H1 (cell line): ENCODE data around the gene MBD3L4. TPM values are rescaled to one million over a fixed set of nuclear protein-coding genes. Genes with fewer than 3 reads are reported as not detected.
"Not testable (repeated sequence)": the region's sequence is repeated elsewhere in the genome, so short reads cannot be mapped to it uniquely, and the experiment has no call there.

Experiments used
- CTCF ChIA-PET: fragments of 300-600 bp; sonication (Branson Sonifier 250); formaldehyde crosslinking; loops from one replicate; lab custom pipeline; 2021; ENCODE audit not compliant: partially characterized antibody; lab: Charles Lee
- POLR2A ChIA-PET: fragments of 300-600 bp; sonication (Branson Sonifier 250); formaldehyde crosslinking; loops from one replicate; lab custom pipeline; 2021; ENCODE audit warnings: inconsistent platforms; ENCODE audit not compliant: partially characterized antibody; lab: Charles Lee
- DNase-seq, 2 experiments: peaks; one replicate each; pipeline versions ENCODE4 v3.0.0 to v3.0.0-alpha.2; 2010 to 2022; ENCODE audit warnings: low spot score in 2 of 2, low read depth in 1 of 2, mixed read lengths in 1 of 2
- FAIRE-seq: peaks from 2 replicates; lab custom pipeline; 2011; peaks lifted over from hg19 to GRCh38; lab: Jason Lieb, UNC
- H2AFZ ChIP-seq: 2 replicates; pipeline ENCODE4 v1.8.1; 2012; ENCODE audit warnings: low read length, inconsistent platforms
- H2AK5ac ChIP-seq: 2 replicates; pipeline ENCODE4 v1.6.1; 2013; ENCODE audit warnings: low read depth, low read length
- H2BK120ac ChIP-seq: replicated peaks from 2 replicates; pipeline ENCODE3; 2013; ENCODE audit warnings: low read depth, low read length, inconsistent platforms
- H2BK12ac ChIP-seq: 2 replicates; pipeline ENCODE4 v1.6.1; 2013; ENCODE audit warnings: low read depth, low read length
- H2BK15ac ChIP-seq: 2 replicates; pipeline ENCODE4 v1.6.1; 2013; ENCODE audit warnings: low read length
- H2BK20ac ChIP-seq: 2 replicates; pipeline ENCODE4 v1.6.1; 2013; ENCODE audit warnings: low read length
- H2BK5ac ChIP-seq: 2 replicates; pipeline ENCODE4 v1.6.1; 2013; ENCODE audit warnings: low read depth, low read length
- H3K14ac ChIP-seq: 2 replicates; pipeline ENCODE4 v1.6.1; 2013; ENCODE audit warnings: inconsistent platforms; ENCODE audit not compliant: insufficient read length
- H3K18ac ChIP-seq: 2 replicates; pipeline ENCODE4 v1.6.1; 2013; ENCODE audit warnings: low read length; ENCODE audit errors: extremely low read depth
- H3K23ac ChIP-seq: 2 replicates; pipeline ENCODE4 v1.6.1; 2013; ENCODE audit warnings: inconsistent platforms; ENCODE audit not compliant: insufficient read length
- H3K23me2 ChIP-seq: 2 replicates; pipeline ENCODE4 v1.6.1; 2013; ENCODE audit warnings: low read depth, low read length
- H3K27ac ChIP-seq: 2 replicates; pipeline ENCODE4 v1.6.1; 2011; ENCODE audit warnings: low read depth, low read length, inconsistent platforms
- H3K27me3 ChIP-seq, 4 experiments: replicated peaks in 1 of 4; 1 replicate in 1 of 4; 2 replicates in 3 of 4; pipeline versions ENCODE4 v1.6.1 to v1.8.1; 2011 to 2013; ENCODE audit warnings: low read length in 3 of 4, mild to moderate bottlenecking in 3 of 4, inconsistent platforms in 2 of 4, mixed read lengths in 2 of 4, moderate library complexity in 1 of 4; ENCODE audit not compliant: control insufficient read depth in 3 of 4, insufficient read depth in 3 of 4; ENCODE audit errors: extremely low read depth in 1 of 4
- H3K36me3 ChIP-seq, 4 experiments: 2 replicates each; pipeline versions ENCODE4 v1.6.1 to v1.8.1; 2011 to 2013; ENCODE audit warnings: mild to moderate bottlenecking in 4 of 4, low read length in 3 of 4, moderate library complexity in 2 of 4, control low read depth in 1 of 4, inconsistent platforms in 1 of 4; ENCODE audit not compliant: insufficient read depth in 4 of 4, control insufficient read depth in 2 of 4
- H3K4ac ChIP-seq: replicated peaks from 2 replicates; pipeline ENCODE3; 2013; ENCODE audit warnings: low read length, low read depth, mixed read lengths, inconsistent platforms; ENCODE audit not compliant: insufficient read length
- H3K4me1 ChIP-seq, 4 experiments: replicated peaks in 1 of 4; 1 replicate in 1 of 4; 2 replicates in 3 of 4; pipeline versions ENCODE4 v1.6.1 to v1.8.1; 2011 to 2013; ENCODE audit warnings: low read length in 3 of 4, inconsistent platforms in 2 of 4, mixed read lengths in 1 of 4; ENCODE audit not compliant: insufficient read depth in 4 of 4, control insufficient read depth in 3 of 4
- H3K4me2 ChIP-seq, 2 experiments: 2 replicates each; pipeline versions ENCODE4 v1.6.1 to v1.8.1; 2011 to 2013; ENCODE audit warnings: low read depth in 2 of 2, low read length in 2 of 2, control low read depth in 1 of 2, inconsistent platforms in 1 of 2, mild to moderate bottlenecking in 1 of 2; ENCODE audit not compliant: insufficient read depth in 1 of 2
- H3K4me3 ChIP-seq, 4 experiments: fragments of 200-600, 300-600 bp in 1 of 4; sonication (generic), shearing (Covaris generic), sonication (Bioruptor Twin) in 1 of 4; 2 replicates each; pipeline versions ENCODE4 v1.5.1 to v1.8.1; 2011 to 2016; ENCODE audit warnings: low read length in 4 of 4, low read depth in 3 of 4, control low read depth in 2 of 4, inconsistent platforms in 2 of 4, mild to moderate bottlenecking in 2 of 4, mixed read lengths in 1 of 4, moderate library complexity in 1 of 4; ENCODE audit not compliant: insufficient read depth in 2 of 4; ENCODE audit errors: extremely low read depth in 1 of 4
- H3K56ac ChIP-seq: replicated peaks from 2 replicates; pipeline ENCODE3; 2013; ENCODE audit warnings: low read depth, mild to moderate bottlenecking, mixed read lengths, low read length, inconsistent platforms; ENCODE audit not compliant: insufficient read length
- H3K79me1 ChIP-seq: 2 replicates; pipeline ENCODE4 v1.6.1; 2013; ENCODE audit warnings: low read depth, low read length, control low read depth
- H3K79me2 ChIP-seq, 2 experiments: 2 replicates each; pipeline versions ENCODE4 v1.6.1 to v1.8.1; 2012 to 2013; ENCODE audit warnings: low read length in 2 of 2, mild to moderate bottlenecking in 2 of 2, inconsistent platforms in 1 of 2; ENCODE audit not compliant: insufficient read depth in 2 of 2, control insufficient read depth in 1 of 2
- H3K9ac ChIP-seq, 4 experiments: replicated peaks in 1 of 4; 1 replicate in 1 of 4; 2 replicates in 3 of 4; pipeline versions ENCODE4 v1.6.1 to v1.8.1; 2011 to 2013; ENCODE audit warnings: low read depth in 3 of 4, low read length in 3 of 4, control low read depth in 2 of 4, mild to moderate bottlenecking in 2 of 4, moderate library complexity in 2 of 4, inconsistent platforms in 1 of 4; ENCODE audit errors: extremely low read depth in 1 of 4
- H3K9me3 ChIP-seq, 2 experiments: 2 replicates each; pipeline versions ENCODE4 v1.6.1 to v1.8.1; 2012 to 2013; ENCODE audit warnings: mild to moderate bottlenecking in 2 of 2, moderate library complexity in 2 of 2, control low read depth in 1 of 2, inconsistent platforms in 1 of 2, low read depth in 1 of 2, low read length in 1 of 2, mixed read lengths in 1 of 2; ENCODE audit not compliant: insufficient read depth in 2 of 2
- H4K20me1 ChIP-seq, 2 experiments: replicated peaks in 1 of 2; 2 replicates each; pipeline versions ENCODE3 to v1.8.1; 2011 to 2013; ENCODE audit warnings: inconsistent platforms in 2 of 2, low read length in 2 of 2, mild to moderate bottlenecking in 1 of 2; ENCODE audit not compliant: insufficient read depth in 2 of 2, control insufficient read depth in 1 of 2
- H4K5ac ChIP-seq: 2 replicates; pipeline ENCODE4 v1.6.1; 2013; ENCODE audit warnings: low read length, low read depth, mixed read lengths, inconsistent platforms; ENCODE audit not compliant: insufficient read length
- H4K8ac ChIP-seq: 2 replicates; pipeline ENCODE4 v1.8.0; 2013; ENCODE audit warnings: mild to moderate bottlenecking, moderate library complexity, low read length, inconsistent platforms; ENCODE audit not compliant: insufficient read depth; ENCODE audit errors: extremely low read depth
- H4K91ac ChIP-seq: replicated peaks from 2 replicates; pipeline ENCODE3; 2013; ENCODE audit warnings: low read length, mixed read lengths, inconsistent platforms; ENCODE audit not compliant: insufficient read length
- WGBS, 2 experiments: shearing (Covaris generic) in 1 of 2; methylation state at CpG; one replicate each; pipeline versions ENCODE4 v1.1.6 to v1.1.7; 2013 to 2015; ENCODE audit warnings: low lambda C conversion rate in 2 of 2, mixed read lengths in 2 of 2, inconsistent platforms in 1 of 2, low coverage in 1 of 2, missing lambda C conversion rate in 1 of 2; ENCODE audit not compliant: insufficient replicate concordance in 2 of 2, insufficient coverage in 1 of 2, insufficient read length in 1 of 2; ENCODE audit errors: extremely low coverage in 1 of 2, missing lambda C conversion rate in 1 of 2; 5-methylcytosine and 5-hydroxymethylcytosine counted together
- long read RNA-seq, 2 experiments: library from RNA in 1 of 2; library from capped mRNA in 1 of 2; stranded (forward); transcript quantifications; one replicate each; pipeline ENCODE4 v2.0.0, GENCODE V29; 2021; ENCODE audit warnings: inconsistent platforms in 1 of 2
- polyA minus RNA-seq, 3 experiments: library from RNA; depleted of rRNA, polyadenylated mRNA; stranded (reverse); fragments of >200 nt; gene quantifications; 1 replicate in 2 of 3; 2 replicates in 1 of 3; pipeline ENCODE4 v1.2.3, GENCODE V29; 2011
- polyA plus RNA-seq, 7 experiments: library from polyadenylated mRNA; depleted of rRNA in 3 of 7; stranded (reverse) in 5 of 7; unstranded in 2 of 7; fragments of >200 nt in 5 of 7; fragments of 200-250 nt in 2 of 7; gene quantifications; 1 replicate in 5 of 7; 2 replicates in 1 of 7; 4 replicates in 1 of 7; pipeline versions ENCODE4 v1.2.1 to v1.2.3, GENCODE V29; 2011 to 2013; ENCODE audit warnings: missing spikeins in 2 of 7, mixed read lengths in 2 of 7
- total RNA-seq: library from RNA; stranded (reverse); fragmentation: NEBNext Ultra II Directional; extraction: Animal tissue kit (Norgen Biotek cat#: 25700); gene quantifications from 2 replicates; pipeline ENCODE4 v1.2.1, GENCODE V29; 2021

The MBD3L4 gene
- total RNA-seq: not detected in 2 replicates
- not detected in 2 replicates for polyA plus RNA-seq (2011; rRNA removed)
- polyA plus RNA-seq (2011; cell fraction: cytosol; rRNA removed): not detected
- polyA plus RNA-seq (2011; cell fraction: nucleus; rRNA removed): not detected
- not detected in 4 replicates for polyA plus RNA-seq (2012, experiment 1 of 2)
- polyA plus RNA-seq (2012, experiment 2 of 2): not detected
- not detected for polyA plus RNA-seq (2013, experiment 1 of 2)
- polyA plus RNA-seq (2013, experiment 2 of 2): not detected
- not detected in 2 replicates for polyA minus RNA-seq (2011; rRNA and poly(A)+ RNA removed)
- polyA minus RNA-seq (2011; cell fraction: cytosol; rRNA and poly(A)+ RNA removed): not detected
- not detected for polyA minus RNA-seq (2011; cell fraction: nucleus; rRNA and poly(A)+ RNA removed)
- long read RNA-seq, experiment 1: 0 reads
- long read RNA-seq, experiment 2: 0 reads

DNA sequence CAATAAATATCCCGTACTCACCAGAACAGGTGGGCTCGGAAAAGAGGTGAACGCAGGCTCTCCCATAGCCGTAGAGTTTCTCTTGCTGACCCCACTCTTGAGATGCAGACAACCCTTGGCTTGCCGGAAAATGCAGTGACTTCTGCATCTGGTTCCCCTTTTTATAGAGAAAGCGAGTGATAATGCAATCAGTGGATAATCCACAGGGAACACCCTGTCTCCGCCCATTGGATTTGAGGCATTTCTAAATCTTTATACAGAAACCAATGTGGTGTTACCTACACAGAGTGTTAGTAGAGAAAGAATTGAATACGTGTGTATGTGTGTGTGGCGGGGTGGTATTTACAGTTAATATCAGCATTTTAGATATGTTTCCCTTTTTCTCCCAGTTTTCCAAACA lies at the start of gene MBD3L4:
MBD3L4 (minus strand) TSS at position 101 of the 400 bp plus-strand sequence; CDS start at position 66, 35 bp downstream.
- H3K18ac ChIP-seq, FAIRE-seq, H3K4me1 ChIP-seq, H3K27me3 ChIP-seq, H4K20me1 ChIP-seq, H3K9ac ChIP-seq, H2BK12ac ChIP-seq, H3K9me3 ChIP-seq, H2AFZ ChIP-seq, DNase-seq, H2AK5ac ChIP-seq, H3K27ac ChIP-seq, H4K5ac ChIP-seq, POLR2A ChIA-PET, H3K56ac ChIP-seq, H2BK5ac ChIP-seq, CTCF ChIA-PET, H3K14ac ChIP-seq, H4K8ac ChIP-seq, H3K23ac ChIP-seq, H3K36me3 ChIP-seq, H3K4ac ChIP-seq, H3K79me2 ChIP-seq, H3K23me2 ChIP-seq, H3K4me2 ChIP-seq, H3K79me1 ChIP-seq, H4K91ac ChIP-seq, H2BK120ac ChIP-seq, H3K4me3 ChIP-seq, H2BK20ac ChIP-seq, H2BK15ac ChIP-seq: not testable (repeated sequence)
- no CpG with 5 or more reads among the region's 9 CpGs for WGBS, 2 experiments
